Measurements from ENCODE around the gene MYL9. TPM values are rescaled to one million over a fixed set of nuclear protein-coding genes. Genes with fewer than 3 reads are reported as not detected.

The MYL9 gene
- total and polyA plus RNA-seq, 4 donors, result 0.98 to 27.0 (median 7.6) TPM

DNA sequence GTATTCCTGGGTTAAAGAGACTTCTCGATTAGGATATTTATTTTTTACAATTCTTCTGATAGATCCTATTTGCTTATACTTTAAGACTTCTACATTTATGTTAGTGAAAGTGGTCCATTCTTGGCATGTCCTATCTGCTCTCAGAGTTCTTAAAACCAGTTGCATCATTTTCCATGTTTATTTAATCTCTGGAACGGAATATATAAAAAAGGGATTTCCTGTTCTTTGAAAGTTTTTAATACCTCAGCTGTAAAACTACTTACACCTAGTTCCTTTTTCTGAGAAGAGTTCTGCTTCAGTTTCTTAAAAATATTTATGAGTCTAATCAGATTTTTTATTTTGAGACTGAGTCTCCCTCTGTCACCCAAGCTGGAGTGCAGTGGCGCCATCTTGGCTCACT lies 18.0 kb upstream of the MYL9 start:
- H3K27ac ChIP-seq (ENCODE audit: low read depth in 1 of 2, low read length in 2 of 2), result no peak overlapping the region
- no peak for TF ChIP-seq FOXA2 (IDR thresholded peaks at IDR 0.05)
- TF ChIP-seq HNF4G (IDR thresholded peaks at IDR 0.05), result no peak
- no peak for TF ChIP-seq GABPA (IDR thresholded peaks at IDR 0.05 in 1 of 2, conservative IDR thresholded peaks at IDR 0.05 in 1 of 2)
- TF ChIP-seq, protein P1, sequence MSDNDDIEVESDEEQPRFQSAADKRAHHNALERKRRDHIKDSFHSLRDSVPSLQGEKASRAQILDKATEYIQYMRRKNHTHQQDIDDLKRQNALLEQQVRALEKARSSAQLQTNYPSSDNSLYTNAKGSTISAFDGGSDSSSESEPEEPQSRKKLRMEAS (IDR thresholded peaks at IDR 0.05), result no peak
- no peak for TF ChIP-seq RAD21 (IDR thresholded peaks at IDR 0.05)
- TF ChIP-seq SP1 (IDR thresholded peaks at IDR 0.05), result no peak
- no peak for TF ChIP-seq RXRA (IDR thresholded peaks at IDR 0.05)
- no peak for TF ChIP-seq FOXA1 (IDR thresholded peaks at IDR 0.05)
- no peak for TF ChIP-seq NR2F2 (IDR thresholded peaks at IDR 0.05)
- TF ChIP-seq, protein P2, sequence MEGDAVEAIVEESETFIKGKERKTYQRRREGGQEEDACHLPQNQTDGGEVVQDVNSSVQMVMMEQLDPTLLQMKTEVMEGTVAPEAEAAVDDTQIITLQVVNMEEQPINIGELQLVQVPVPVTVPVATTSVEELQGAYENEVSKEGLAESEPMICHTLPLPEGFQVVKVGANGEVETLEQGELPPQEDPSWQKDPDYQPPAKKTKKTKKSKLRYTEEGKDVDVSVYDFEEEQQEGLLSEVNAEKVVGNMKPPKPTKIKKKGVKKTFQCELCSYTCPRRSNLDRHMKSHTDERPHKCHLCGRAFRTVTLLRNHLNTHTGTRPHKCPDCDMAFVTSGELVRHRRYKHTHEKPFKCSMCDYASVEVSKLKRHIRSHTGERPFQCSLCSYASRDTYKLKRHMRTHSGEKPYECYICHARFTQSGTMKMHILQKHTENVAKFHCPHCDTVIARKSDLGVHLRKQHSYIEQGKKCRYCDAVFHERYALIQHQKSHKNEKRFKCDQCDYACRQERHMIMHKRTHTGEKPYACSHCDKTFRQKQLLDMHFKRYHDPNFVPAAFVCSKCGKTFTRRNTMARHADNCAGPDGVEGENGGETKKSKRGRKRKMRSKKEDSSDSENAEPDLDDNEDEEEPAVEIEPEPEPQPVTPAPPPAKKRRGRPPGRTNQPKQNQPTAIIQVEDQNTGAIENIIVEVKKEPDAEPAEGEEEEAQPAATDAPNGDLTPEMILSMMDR (IDR thresholded peaks at IDR 0.05; ENCODE audit: low read depth, low read length, missing input control), result no peak
- no peak for TF ChIP-seq HNF4A (conservative IDR thresholded peaks at IDR 0.05)
- TF ChIP-seq REST (IDR thresholded peaks at IDR 0.05), result no peak
- no peak for TF ChIP-seq YY1 (IDR thresholded peaks at IDR 0.05)
- no peak for TF ChIP-seq EGR1 (IDR thresholded peaks at IDR 0.05; ENCODE audit: low read depth in 2 of 2)
- TF ChIP-seq, protein P3, sequence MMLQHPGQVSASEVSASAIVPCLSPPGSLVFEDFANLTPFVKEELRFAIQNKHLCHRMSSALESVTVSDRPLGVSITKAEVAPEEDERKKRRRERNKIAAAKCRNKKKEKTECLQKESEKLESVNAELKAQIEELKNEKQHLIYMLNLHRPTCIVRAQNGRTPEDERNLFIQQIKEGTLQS (IDR thresholded peaks at IDR 0.05), result no peak
- no peak for DNase-seq (ENCODE audit: low spot score)
- peaks cover 0 to 3% (median 0%) of the 10 kb centered on the region in 4 donors for H3K4me1 ChIP-seq (ENCODE audit: control insufficient read depth in 4 of 4, insufficient read depth in 4 of 4, low read length in 3 of 4)
- 79% methylated on average over 3 of the region's 3 CpGs for WGBS
- no peak overlapping the region for H3K4me3 ChIP-seq (ENCODE audit: low read depth in 1 of 3, low read length in 3 of 3)
- no peaks in the 10 kb centered on the region for H3K9me3 ChIP-seq (ENCODE audit: control insufficient read depth in 4 of 4, low read length in 3 of 4)
- H3K9ac ChIP-seq (ENCODE audit: low read depth in 1 of 2, low read length in 2 of 2), result no peak overlapping the region
- H3K36me3 ChIP-seq (ENCODE audit: control insufficient read depth in 4 of 4, insufficient read depth in 3 of 4, low read depth in 1 of 4, low read length in 3 of 4), result peaks cover 15 to 43% (median 26%) of the 10 kb centered on the region in 4 donors
- H3K27me3 ChIP-seq (ENCODE audit: control insufficient read depth in 4 of 4, insufficient read depth in 4 of 4, low read length in 3 of 4), result no peaks in the 10 kb centered on the region

DNA sequence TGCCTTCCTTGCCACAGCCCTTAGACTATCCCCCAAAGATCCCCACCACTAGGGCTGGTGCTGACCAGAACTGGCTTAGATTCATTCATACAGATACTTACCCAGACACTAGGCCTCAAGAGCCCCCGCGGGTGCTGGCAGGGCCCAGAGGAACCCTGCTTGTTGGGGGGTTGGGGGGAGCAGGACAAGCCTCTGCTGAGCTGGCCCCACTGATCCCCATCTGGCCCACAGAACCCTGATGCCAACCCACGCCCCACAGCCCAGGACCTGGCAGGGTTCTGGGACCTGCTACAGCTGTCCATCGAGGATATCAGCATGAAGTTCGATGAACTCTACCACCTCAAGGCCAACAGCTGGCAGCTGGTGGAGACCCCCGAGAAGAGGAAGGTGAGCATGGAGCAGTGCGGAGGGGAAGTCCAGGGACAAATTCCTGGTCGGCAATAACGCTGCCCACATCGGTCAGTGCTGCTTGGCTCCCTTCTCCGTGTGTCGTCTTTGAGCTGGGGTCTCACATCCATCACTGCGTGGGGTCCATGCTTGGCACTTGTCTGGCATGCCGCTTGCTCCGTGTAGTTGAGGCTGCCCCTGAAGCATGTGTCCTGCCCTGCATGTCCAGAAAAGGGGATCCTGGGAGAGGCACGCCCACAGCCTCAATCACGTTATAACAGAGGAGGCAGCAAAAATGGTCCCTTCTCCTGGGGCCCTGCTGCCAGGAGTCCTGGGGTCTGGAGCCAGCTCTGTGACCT lies 15.5 kb upstream of the MYL9 start:
- Histone ChIP-seq H3K4me3 (ENCODE audit: low read depth in 1 of 3, low read length in 3 of 3) (no peak overlapping the region), H3K27ac (ENCODE audit: low read depth in 1 of 2, low read length in 2 of 2) (no peak overlapping the region), H3K36me3 (ENCODE audit: control insufficient read depth in 4 of 4, insufficient read depth in 3 of 4, low read depth in 1 of 4, low read length in 3 of 4) (peaks cover 15 to 42% (median 24%) of the 10 kb centered on the region in 4 donors), H3K9me3 (ENCODE audit: control insufficient read depth in 4 of 4, low read length in 3 of 4) (no peaks in the 10 kb centered on the region), H3K27me3 (ENCODE audit: control insufficient read depth in 4 of 4, insufficient read depth in 4 of 4, low read length in 3 of 4) (no peaks in the 10 kb centered on the region), H3K4me1 (ENCODE audit: control insufficient read depth in 4 of 4, insufficient read depth in 4 of 4, low read length in 3 of 4) (peaks cover 0 to 3% (median 0%) of the 10 kb centered on the region in 4 donors), H3K9ac (ENCODE audit: low read depth in 1 of 2, low read length in 2 of 2) (no peak overlapping the region)
- WGBS, result 91% methylated on average over 17 of the region's 17 CpGs
- DNase-seq (ENCODE audit: low spot score), result no peak
- TF ChIP-seq HNF4A (conservative IDR thresholded peaks at IDR 0.05) (no peak), FOXA1 (IDR thresholded peaks at IDR 0.05) (no peak), SP1 (IDR thresholded peaks at IDR 0.05) (no peak), HNF4G (IDR thresholded peaks at IDR 0.05) (no peak), REST (IDR thresholded peaks at IDR 0.05) (no peak)
- TF ChIP-seq, protein P4, sequence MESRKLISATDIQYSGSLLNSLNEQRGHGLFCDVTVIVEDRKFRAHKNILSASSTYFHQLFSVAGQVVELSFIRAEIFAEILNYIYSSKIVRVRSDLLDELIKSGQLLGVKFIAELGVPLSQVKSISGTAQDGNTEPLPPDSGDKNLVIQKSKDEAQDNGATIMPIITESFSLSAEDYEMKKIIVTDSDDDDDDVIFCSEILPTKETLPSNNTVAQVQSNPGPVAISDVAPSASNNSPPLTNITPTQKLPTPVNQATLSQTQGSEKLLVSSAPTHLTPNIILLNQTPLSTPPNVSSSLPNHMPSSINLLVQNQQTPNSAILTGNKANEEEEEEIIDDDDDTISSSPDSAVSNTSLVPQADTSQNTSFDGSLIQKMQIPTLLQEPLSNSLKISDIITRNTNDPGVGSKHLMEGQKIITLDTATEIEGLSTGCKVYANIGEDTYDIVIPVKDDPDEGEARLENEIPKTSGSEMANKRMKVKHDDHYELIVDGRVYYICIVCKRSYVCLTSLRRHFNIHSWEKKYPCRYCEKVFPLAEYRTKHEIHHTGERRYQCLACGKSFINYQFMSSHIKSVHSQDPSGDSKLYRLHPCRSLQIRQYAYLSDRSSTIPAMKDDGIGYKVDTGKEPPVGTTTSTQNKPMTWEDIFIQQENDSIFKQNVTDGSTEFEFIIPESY (IDR thresholded peaks at IDR 0.05), result no peak
- TF ChIP-seq, protein P2 (IDR thresholded peaks at IDR 0.05; ENCODE audit: low read depth, low read length, missing input control), result no peak
- TF ChIP-seq, protein P3 (IDR thresholded peaks at IDR 0.05), result no peak

All from liver (tissue), 9 donors.